HG03520 (cell line): ENCODE measurements around the gene OTUB1.

Experiments used
- ATAC-seq: cut with Tn5 transposase; IDR thresholded peaks from one replicate; pipeline ENCODE4 v1.9.1; 2021; ENCODE audit warnings: mild to moderate bottlenecking, moderate library complexity; ENCODE audit not compliant: unreplicated experiment

The OTUB1 gene

GRCh38 chr11:64003807-64004589 lies 17.8 kb downstream of the OTUB1 start:
- ATAC-seq: no peak

- ATAC-seq: no peak
Measured at GRCh38 chr11:64004590-64004984, 18.3 kb downstream of the OTUB1 start.

- no peak for ATAC-seq
Measured at GRCh38 chr11:64005691-64006090, 19.5 kb downstream of the OTUB1 start.

- no peak for ATAC-seq
Measured at GRCh38 chr11:64006398-64006797, 20.2 kb downstream of the OTUB1 start.

- ATAC-seq: no peak
Measured at GRCh38 chr11:64007160-64007628, 21.0 kb downstream of the OTUB1 start.

- no peak for ATAC-seq
Measured at GRCh38 chr11:64007629-64008282, 21.5 kb downstream of the OTUB1 start.

- ATAC-seq: no peak
Measured at GRCh38 chr11:64008283-64008913, 22.2 kb downstream of the OTUB1 start.

- ATAC-seq: no peak
Measured at GRCh38 chr11:64008914-64009633, 22.8 kb downstream of the OTUB1 start.

- no peak for ATAC-seq
Measured at GRCh38 chr11:64009710-64010109, 23.5 kb downstream of the OTUB1 start.

GRCh38 chr11:64010783-64011182 lies 24.5 kb downstream of the OTUB1 start:
- no peak for ATAC-seq

- no peak for ATAC-seq
Measured at GRCh38 chr11:64011371-64011770, 25.1 kb downstream of the OTUB1 start.

GRCh38 chr11:64013141-64013896 lies 27.1 kb downstream of the OTUB1 start:
- no peak for ATAC-seq

- ATAC-seq: no peak
Measured at GRCh38 chr11:64014356-64014755, 28.1 kb downstream of the OTUB1 start.

- no peak for ATAC-seq
Measured at GRCh38 chr11:64015510-64015909, 29.3 kb downstream of the OTUB1 start.

- ATAC-seq: no peak
Measured at GRCh38 chr11:64015935-64016845, 30.0 kb downstream of the OTUB1 start.

GRCh38 chr11:64017945-64018224 lies 31.6 kb downstream of the OTUB1 start:
- no peak for ATAC-seq

- no peak for ATAC-seq
Measured at GRCh38 chr11:64018310-64018709, 32.1 kb downstream of the OTUB1 start.

GRCh38 chr11:64019106-64020037 lies 33.1 kb downstream of the OTUB1 start:
- no peak for ATAC-seq
